ENCODE results near the gene FLVCR2. TPM values are rescaled to one million over a fixed set of nuclear protein-coding genes. Genes with fewer than 3 reads are reported as not detected.
A peak's percentile ranks its signal among the peaks of the same experiment; 100 is the strongest.

FLVCR2 gene
- total RNA-seq, 4 donors from 2014 or later, result 2.5 to 7.5 (median 4.6) TPM

- H3K9me3 ChIP-seq, result no peaks in the 10 kb centered on the region
- no peaks in the 10 kb centered on the region for H3K27me3 ChIP-seq
- H3K4me1 ChIP-seq, result peaks cover 8 to 27% (median 24%) of the 10 kb centered on the region in 4 donors
- intact Hi-C loops (cut with DNase I), result no loop called here
- H3K4me3 ChIP-seq, result peak overlapping the region; percentile 75 to 95 (median 88)
- TF ChIP-seq EP300 (IDR thresholded peaks at IDR 0.05) (no peak), POLR2A (IDR thresholded peaks at IDR 0.05; ENCODE audit: low read depth) (no peak), POLR2AphosphoS5 (IDR thresholded peaks at IDR 0.05) (no peak), CTCF (IDR thresholded peaks at IDR 0.05) (no peak)
- no peak for DNase-seq (ENCODE audit: extremely low spot score)
- peaks cover 0 to 11% (median 9%) of the 10 kb centered on the region in 4 donors for H3K36me3 ChIP-seq
- H3K27ac ChIP-seq (replicated peaks in 1 of 4), result peak overlapping the region; percentile 80 to 92 (median 84)
- WGBS, result under 1% methylated on average over 9 of the region's 18 CpGs
These were observed 83.0 kb downstream of the FLVCR2 start for GRCh38 chr14:75661499-75661814.

DNA sequence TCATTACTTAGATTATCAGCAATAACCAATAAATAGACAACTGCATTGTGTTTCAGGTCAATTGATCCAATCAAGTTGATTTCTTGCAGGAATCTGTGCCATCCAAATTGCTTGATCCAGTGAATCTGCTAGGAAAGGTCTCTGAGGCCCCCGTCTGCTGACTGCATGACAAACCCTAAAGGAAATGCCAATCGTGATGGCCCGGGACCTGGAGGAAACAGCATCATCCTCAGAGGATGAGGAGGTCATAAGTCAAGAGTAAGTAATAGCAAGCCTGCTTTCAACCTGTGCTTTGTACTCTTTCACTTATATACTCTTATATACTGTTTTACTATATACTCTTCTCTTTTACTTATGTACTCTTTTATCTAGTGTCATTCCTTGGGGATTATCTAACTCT lies 84.5 kb downstream of the FLVCR2 start:
- Histone ChIP-seq H3K4me3 (no peak overlapping the region), H3K4me1 (peaks cover 8 to 35% (median 33%) of the 10 kb centered on the region in 4 donors), H3K27me3 (no peaks in the 10 kb centered on the region), H3K36me3 (no peaks in the 10 kb centered on the region), H3K9me3 (no peaks in the 10 kb centered on the region), H3K27ac (replicated peaks in 1 of 4) (no peak overlapping the region)
- intact Hi-C loops (cut with DNase I), result no loop called here
- DNase-seq (ENCODE audit: extremely low spot score), result no peak
- WGBS, result 81% methylated on average over 3 of the region's 3 CpGs
- TF ChIP-seq CTCF (IDR thresholded peaks at IDR 0.05) (no peak), POLR2A (IDR thresholded peaks at IDR 0.05; ENCODE audit: low read depth) (no peak), POLR2AphosphoS5 (IDR thresholded peaks at IDR 0.05) (no peak), EP300 (IDR thresholded peaks at IDR 0.05) (no peak)

DNA sequence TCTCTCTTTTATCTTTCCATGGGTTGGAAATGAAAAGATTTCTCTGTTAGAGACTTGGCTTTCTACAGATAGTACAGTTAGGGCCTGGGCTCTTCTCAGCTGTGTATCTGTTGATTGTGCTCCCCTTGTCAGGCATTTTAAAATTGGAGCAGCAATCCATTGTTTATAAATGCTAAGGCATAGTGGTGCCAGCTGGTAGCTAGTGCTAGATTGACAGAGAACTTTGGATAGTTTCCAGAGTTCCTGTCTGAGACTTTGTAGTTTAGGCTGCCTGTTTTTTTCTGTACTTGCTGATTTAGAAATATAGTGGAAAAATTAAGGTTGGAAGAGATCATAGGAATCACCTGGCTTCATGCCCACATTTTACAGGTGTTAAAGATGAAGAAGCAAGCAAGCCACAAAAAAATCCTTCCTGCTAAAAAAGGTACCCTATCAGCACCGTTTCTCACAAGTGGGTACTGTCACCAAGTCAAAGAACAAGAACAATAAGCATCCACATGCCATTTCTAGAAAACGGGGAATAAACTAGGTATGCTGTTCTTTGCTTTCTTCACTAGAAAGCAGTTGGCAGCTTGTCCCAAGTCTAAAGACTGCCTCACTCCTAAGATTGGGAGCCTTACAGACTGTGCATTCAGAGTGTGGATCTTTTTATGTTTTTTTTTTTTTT lies 88.8 kb downstream of the FLVCR2 start:
- TF ChIP-seq EP300 (IDR thresholded peaks at IDR 0.05), result no peak
- TF ChIP-seq POLR2AphosphoS5 (IDR thresholded peaks at IDR 0.05), result no peak
- TF ChIP-seq CTCF (IDR thresholded peaks at IDR 0.05), result no peak
- no peak for TF ChIP-seq POLR2A (IDR thresholded peaks at IDR 0.05; ENCODE audit: low read depth)
- no peak for DNase-seq (ENCODE audit: extremely low spot score)
- no peak overlapping the region for H3K27ac ChIP-seq (replicated peaks in 1 of 4)
- 67% methylated on average over 2 of the region's 2 CpGs for WGBS
- no peaks in the 10 kb centered on the region for H3K27me3 ChIP-seq
- intact Hi-C loops (cut with DNase I), result no loop called here
- H3K4me1 ChIP-seq, result peaks cover 0 to 14% (median 11%) of the 10 kb centered on the region in 4 donors
- H3K4me3 ChIP-seq, result no peak overlapping the region
- no peaks in the 10 kb centered on the region for H3K9me3 ChIP-seq
- peaks cover 8 to 30% (median 16%) of the 10 kb centered on the region in 4 donors for H3K36me3 ChIP-seq

- intact Hi-C loops (cut with DNase I), result no loop called here
- 97% methylated on average over 1 of the region's 1 CpG for WGBS
- TF ChIP-seq CTCF (IDR thresholded peaks at IDR 0.05), result no peak
- no peak for TF ChIP-seq EP300 (IDR thresholded peaks at IDR 0.05)
- no peak for TF ChIP-seq POLR2A (IDR thresholded peaks at IDR 0.05; ENCODE audit: low read depth)
- TF ChIP-seq POLR2AphosphoS5 (IDR thresholded peaks at IDR 0.05), result no peak
- H3K4me3 ChIP-seq, result no peak overlapping the region
- no peak overlapping the region for H3K27ac ChIP-seq (replicated peaks in 1 of 4)
- DNase-seq (ENCODE audit: extremely low spot score), result no peak
- no peaks in the 10 kb centered on the region for H3K4me1 ChIP-seq
- H3K36me3 ChIP-seq, result peaks cover 8 to 38% (median 18%) of the 10 kb centered on the region in 4 donors
- H3K9me3 ChIP-seq, result no peaks in the 10 kb centered on the region
- no peaks in the 10 kb centered on the region for H3K27me3 ChIP-seq
These were observed 94.3 kb downstream of the FLVCR2 start for GRCh38 chr14:75672605-75673192.
